DND-41 (cell line): ENCODE data around the gene GRM3.

ENCODE experiments used
- ATAC-seq: fragments of 200-7000 bp; cut with Tn5 transposase; 3 replicates; pipeline ENCODE4 v1.9.1; 2021; ENCODE audit warnings: low read depth; ENCODE audit not compliant: insufficient read depth
- DNase-seq: peaks from one replicate; pipeline ENCODE4 v3.0.0-alpha.2; 2020
- H2AFZ ChIP-seq: 2 replicates; pipeline ENCODE4 v1.6.0; 2012; ENCODE audit warnings: low read depth, low read length
- H3K27ac ChIP-seq: 2 replicates; pipeline ENCODE4 v1.5.1; 2012; ENCODE audit warnings: low read length, inconsistent platforms
- H3K27me3 ChIP-seq: fragments of 200-600 bp; sonication (generic); 2 replicates; pipeline ENCODE4 v1.6.0; 2012; ENCODE audit warnings: low read length, mild to moderate bottlenecking, inconsistent platforms; ENCODE audit not compliant: insufficient read depth, poor library complexity
- H3K36me3 ChIP-seq: 2 replicates; pipeline ENCODE4 v1.5.1; 2012; ENCODE audit warnings: low read length, inconsistent platforms; ENCODE audit not compliant: insufficient read depth
- H3K4me1 ChIP-seq: 2 replicates; pipeline ENCODE4 v1.5.1; 2012; ENCODE audit warnings: mild to moderate bottlenecking, low read length; ENCODE audit not compliant: insufficient read depth
- H3K4me2 ChIP-seq: 2 replicates; pipeline ENCODE4 v1.6.0; 2012; ENCODE audit warnings: mild to moderate bottlenecking, moderate library complexity, low read length, inconsistent platforms; ENCODE audit not compliant: insufficient read depth
- H3K4me3 ChIP-seq, 2 experiments: fragments of 200-600 bp in 1 of 2; shearing (Covaris generic) in 1 of 2; 2 replicates each; pipeline ENCODE4 v1.5.1; 2012 to 2016; ENCODE audit warnings: inconsistent platforms in 2 of 2, low read length in 2 of 2, mild to moderate bottlenecking in 2 of 2, low read depth in 1 of 2, moderate library complexity in 1 of 2
- H3K79me2 ChIP-seq: 2 replicates; pipeline ENCODE4 v1.6.0; 2012; ENCODE audit warnings: low read length, inconsistent platforms; ENCODE audit not compliant: insufficient read depth
- H3K9ac ChIP-seq: 2 replicates; pipeline ENCODE4 v1.6.0; 2012; ENCODE audit warnings: low read depth, mild to moderate bottlenecking, inconsistent platforms, low read length, moderate library complexity
- H3K9me3 ChIP-seq: 2 replicates; pipeline ENCODE4 v1.5.1; 2012; ENCODE audit warnings: low read length, moderate library complexity, mild to moderate bottlenecking, inconsistent platforms; ENCODE audit not compliant: insufficient read depth, severe bottlenecking
- H4K20me1 ChIP-seq: 2 replicates; pipeline ENCODE4 v1.6.0; 2012; ENCODE audit warnings: low read length; ENCODE audit not compliant: insufficient read depth
- CTCF ChIP-seq: IDR thresholded peaks from 2 replicates; pipeline ENCODE4 v1.5.1; 2012; ENCODE audit warnings: borderline replicate concordance, low read length, moderate library complexity, mild to moderate bottlenecking; ENCODE audit not compliant: poor library complexity, severe bottlenecking; ENCODE audit errors: extremely low read depth
- EZH2 ChIP-seq: IDR thresholded peaks from 3 replicates; pipeline ENCODE4 v1.6.1; 2012; ENCODE audit warnings: borderline replicate concordance, low read depth, mild to moderate bottlenecking, moderate library complexity, low read length, inconsistent platforms; ENCODE audit not compliant: severe bottlenecking

GRM3 gene

GRCh38 chr7:86867163-86867762, 223.6 kb downstream of the GRM3 start:
- Histone ChIP-seq H3K4me3 (no peak overlapping the region), H3K4me1 (no peaks in the 10 kb centered on the region), H3K36me3 (no peaks in the 10 kb centered on the region), H3K9me3 (no peaks in the 10 kb centered on the region), H3K27ac (no peak overlapping the region), H4K20me1 (no peaks in the 10 kb centered on the region), H2AFZ (no peak overlapping the region), H3K9ac (no peak overlapping the region), H3K4me2 (no peak overlapping the region), H3K27me3 (no peaks in the 10 kb centered on the region), H3K79me2 (no peaks in the 10 kb centered on the region)
- ATAC-seq (no peak), DNase-seq (no peak)
- TF ChIP-seq EZH2 (no peak), CTCF (no peak)

DNA sequence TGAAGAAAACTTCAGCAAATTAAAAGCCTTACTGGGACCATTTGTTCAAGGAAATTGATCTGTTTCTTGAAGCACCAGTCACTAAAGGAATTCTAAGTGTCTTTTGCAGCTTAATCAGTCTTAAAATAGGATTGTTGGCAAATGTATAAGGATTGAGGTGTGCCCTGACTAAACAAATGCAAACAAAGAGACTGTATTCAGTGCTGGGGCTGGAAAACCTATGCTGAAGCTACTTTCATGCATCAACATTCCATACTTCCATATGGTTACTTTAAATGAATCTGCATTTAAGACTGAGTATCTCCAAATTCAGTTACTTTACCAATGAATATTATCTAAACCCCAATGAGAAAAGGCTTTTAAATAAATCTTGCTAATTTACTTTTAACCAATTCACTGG, 232.4 kb downstream of the GRM3 start:
- Histone ChIP-seq H3K36me3 (no peaks in the 10 kb centered on the region), H4K20me1 (no peaks in the 10 kb centered on the region), H3K9ac (no peak overlapping the region), H3K4me2 (no peak overlapping the region), H3K27me3 (no peaks in the 10 kb centered on the region), H3K79me2 (no peaks in the 10 kb centered on the region), H3K4me1 (no peaks in the 10 kb centered on the region), H3K27ac (no peak overlapping the region), H2AFZ (no peak overlapping the region), H3K9me3 (no peaks in the 10 kb centered on the region), H3K4me3 (no peak overlapping the region)
- no peak for DNase-seq
- no peak for TF ChIP-seq CTCF
- TF ChIP-seq EZH2, result no peak
- ATAC-seq, result no peak

DNA sequence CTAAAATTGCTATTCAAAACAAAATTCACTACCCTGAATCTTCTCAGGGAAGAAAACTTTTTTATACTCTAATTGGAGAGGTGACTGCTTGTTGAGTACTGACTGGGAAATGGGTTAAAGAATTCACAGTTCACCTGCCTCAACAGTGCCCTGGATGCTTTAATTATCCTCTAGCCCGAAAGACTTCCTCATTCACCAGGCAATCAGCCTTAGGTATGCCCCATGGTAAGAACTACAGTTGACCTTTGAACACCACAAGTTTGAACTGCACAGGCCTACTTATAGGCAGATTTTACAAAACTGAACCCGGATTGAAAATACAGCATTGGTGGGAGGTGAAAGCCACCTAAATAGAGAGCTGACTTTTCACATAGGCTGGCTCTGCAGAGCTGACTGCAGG, 240.4 kb downstream of the GRM3 start:
- Histone ChIP-seq H3K79me2 (no peaks in the 10 kb centered on the region), H4K20me1 (no peaks in the 10 kb centered on the region), H3K9ac (no peak overlapping the region), H3K4me1 (no peaks in the 10 kb centered on the region), H3K4me2 (no peak overlapping the region), H2AFZ (no peak overlapping the region), H3K27me3 (no peaks in the 10 kb centered on the region), H3K4me3 (no peak overlapping the region), H3K27ac (no peak overlapping the region), H3K9me3 (no peaks in the 10 kb centered on the region), H3K36me3 (no peaks in the 10 kb centered on the region)
- ATAC-seq (no peak), DNase-seq (no peak)
- TF ChIP-seq EZH2 (no peak), CTCF (no peak)

- DNase-seq, result no peak
- Histone ChIP-seq H3K79me2 (no peaks in the 10 kb centered on the region), H3K4me2 (no peak overlapping the region), H3K27me3 (no peaks in the 10 kb centered on the region), H3K9me3 (no peaks in the 10 kb centered on the region), H4K20me1 (no peaks in the 10 kb centered on the region), H3K36me3 (no peaks in the 10 kb centered on the region), H3K4me3 (no peak overlapping the region), H2AFZ (no peak overlapping the region), H3K27ac (no peak overlapping the region), H3K9ac (no peak overlapping the region), H3K4me1 (no peaks in the 10 kb centered on the region)
- TF ChIP-seq EZH2, result no peak
- TF ChIP-seq CTCF, result no peak
- no peak for ATAC-seq
These were observed 245.8 kb downstream of the GRM3 start for GRCh38 chr7:86889501-86889900.
